8988T (cell line): Measurements from ENCODE around the gene PTPRD.

ENCODE experiments used
- DNase-seq: peaks from one replicate; pipeline ENCODE4 v3.0.0; 2011

PTPRD gene

DNA sequence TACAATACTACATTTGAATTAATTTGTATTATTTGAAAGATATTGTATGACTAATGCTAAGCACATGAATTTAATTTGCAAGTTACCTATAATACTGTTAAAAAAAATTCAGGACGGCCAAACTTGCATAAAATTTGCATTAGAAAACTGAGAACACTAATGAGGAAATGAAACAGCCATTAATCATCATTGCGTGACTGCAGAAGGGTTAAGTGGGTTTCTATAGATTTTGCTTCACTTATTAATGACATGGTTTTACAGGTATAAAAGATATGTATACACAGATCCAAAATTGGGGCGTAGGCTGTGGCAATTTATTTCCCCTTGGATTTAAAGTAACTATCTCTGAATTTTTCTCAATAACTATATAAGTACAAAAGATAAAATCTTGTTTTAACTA lies 882.6 kb downstream of the PTPRD start:
- DNase-seq: no peak

DNA sequence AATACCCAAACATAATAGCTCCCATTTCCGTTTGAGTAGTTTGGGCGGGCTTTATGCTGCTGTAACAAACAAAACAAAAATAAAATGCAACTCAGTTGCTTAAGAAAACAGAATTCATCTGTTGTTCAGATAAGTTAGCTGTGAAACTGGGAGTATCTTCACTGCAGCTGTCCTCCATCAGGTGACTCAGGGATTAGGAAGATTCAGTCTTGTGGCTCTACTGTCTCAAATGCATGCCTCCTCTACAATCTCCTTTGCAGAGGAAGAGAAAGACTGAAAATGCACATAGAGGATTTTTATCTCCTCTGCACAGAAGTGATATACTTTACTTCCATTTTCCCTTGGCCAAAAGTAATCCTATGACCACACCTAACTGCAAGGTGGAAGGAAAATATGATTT lies 883.7 kb downstream of the PTPRD start:
- DNase-seq: no peak

DNA sequence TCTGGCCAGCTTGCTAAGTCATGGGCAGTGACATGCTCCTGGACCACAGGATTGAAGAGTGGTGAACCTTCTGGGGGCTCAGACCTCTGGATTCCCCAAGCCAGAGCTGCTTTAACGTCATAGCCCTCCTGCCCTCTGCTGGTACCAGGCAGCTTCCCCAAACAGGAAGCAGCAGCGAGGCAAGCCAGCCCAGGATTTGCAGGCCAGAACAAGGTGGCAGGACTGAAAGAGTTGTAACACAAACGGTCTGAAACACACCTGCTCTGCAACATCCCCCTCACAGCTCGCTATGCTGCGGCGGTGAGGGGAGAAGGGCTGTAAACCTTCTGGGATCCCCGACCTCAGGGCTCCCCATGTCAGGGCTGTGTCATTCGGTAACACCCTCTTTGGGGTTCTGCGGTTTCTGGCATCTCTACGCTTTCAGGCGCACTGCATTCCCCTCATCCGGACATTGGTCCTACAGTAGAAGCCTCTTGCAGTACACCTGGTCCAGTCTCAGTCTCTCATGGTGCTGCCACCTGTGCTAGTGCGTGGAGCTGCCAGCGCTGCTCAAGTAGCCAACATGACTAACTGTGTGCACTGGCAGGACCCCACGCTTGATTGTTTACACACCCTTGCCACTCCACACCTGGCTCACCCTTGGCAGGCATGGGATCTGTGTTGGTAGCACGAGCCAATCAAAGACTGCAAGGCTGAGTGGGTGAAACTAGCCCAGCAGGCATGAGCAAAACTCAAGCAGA lies 893.3 kb downstream of the PTPRD start:
- no peak for DNase-seq

DNA sequence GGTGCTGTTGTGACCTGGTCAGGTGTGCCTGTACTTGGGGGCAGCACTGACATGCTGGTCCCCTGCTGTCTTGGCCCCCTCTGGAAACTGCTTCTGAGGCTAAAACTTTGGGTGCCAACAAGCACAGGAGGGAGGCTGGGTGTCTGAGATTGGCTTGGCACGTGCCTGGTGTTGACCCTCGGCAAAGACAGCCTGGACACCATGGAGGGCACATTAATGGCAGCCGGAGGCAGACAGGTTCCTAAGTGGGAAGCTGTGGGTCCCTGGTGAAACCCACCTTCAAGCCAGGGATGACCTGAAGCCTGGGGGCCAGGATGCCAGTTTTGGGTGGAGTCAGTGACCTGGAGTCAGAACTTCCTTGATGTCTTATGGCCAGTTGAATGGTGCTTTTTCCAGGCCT lies 894.1 kb downstream of the PTPRD start:
- no peak for DNase-seq

DNA sequence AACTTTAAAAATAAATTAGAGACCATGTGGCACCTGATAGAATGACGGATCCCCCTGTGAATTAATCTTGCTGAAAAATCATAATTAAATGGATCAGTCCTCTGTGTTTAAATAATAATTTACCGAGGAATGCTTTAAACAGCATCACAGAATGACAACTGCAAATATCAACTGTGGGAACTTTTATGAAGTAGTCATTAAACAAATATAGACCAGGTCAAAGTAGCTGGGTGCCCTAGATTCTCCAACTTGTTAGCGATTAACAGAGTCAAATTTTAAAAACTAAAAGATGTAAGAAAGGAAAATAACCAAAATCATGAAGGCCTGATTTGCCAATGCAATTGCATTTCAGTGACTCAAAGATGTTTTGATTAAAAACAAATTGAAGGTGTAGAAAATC lies 933.4 kb downstream of the PTPRD start:
- DNase-seq: no peak

DNA sequence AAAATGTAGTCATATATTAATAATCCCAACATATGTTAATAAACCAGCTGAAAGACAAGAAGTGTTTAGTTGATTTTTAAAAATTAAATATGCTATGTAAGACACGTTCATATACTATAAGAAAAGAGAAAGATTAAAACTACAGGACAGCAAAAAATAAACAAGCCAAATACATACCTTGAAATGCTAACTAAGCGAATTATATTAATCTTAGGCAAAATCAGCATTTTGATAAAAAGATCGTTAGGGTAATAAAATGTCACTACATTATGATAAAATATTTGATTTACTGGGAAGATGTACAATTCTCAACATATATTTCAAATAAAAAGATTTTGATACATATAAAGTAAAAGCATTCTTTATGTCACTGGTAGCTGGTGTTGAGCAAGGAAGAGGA lies 938.3 kb downstream of the PTPRD start:
- DNase-seq: no peak

DNA sequence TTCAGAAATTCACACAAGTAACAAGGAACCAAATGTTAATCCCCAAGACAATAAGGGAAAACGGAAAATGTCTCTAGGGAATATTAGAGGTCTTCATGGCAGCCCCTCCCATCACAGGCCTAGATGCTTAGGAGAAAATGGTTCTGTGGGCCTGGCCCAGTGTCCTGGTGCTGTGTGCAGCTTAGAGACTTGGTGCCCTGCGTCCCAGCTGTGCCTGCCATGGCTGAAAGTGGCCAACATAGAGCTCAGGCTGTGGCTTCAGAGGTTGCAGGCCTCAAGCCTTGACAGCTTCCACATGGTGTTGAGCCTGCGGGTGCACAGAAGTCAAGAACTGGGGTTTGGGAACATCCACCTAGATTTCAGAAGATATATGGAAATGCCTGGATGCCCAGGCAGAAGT lies 942.3 kb downstream of the PTPRD start:
- DNase-seq: no peak

DNA sequence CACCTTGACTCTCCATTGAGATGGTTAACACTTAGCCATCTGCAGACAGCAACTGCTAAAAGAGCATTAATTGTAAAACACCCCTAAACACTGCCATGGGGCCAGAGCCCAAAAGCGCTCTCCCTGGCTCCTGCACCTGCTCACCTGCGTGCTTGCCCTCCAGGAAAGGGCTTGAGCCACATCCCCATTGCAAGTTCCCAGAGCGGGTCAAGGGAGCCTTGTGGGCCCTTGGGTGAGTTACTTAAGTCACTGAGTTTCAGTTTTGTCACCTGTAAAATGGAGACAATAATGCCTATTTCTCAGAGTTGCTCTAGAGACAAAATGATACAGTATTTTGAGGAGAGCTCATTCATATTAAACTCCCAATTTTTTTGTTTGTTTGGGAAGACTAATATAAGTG lies 967.8 kb downstream of the PTPRD start:
- DNase-seq: no peak

DNA sequence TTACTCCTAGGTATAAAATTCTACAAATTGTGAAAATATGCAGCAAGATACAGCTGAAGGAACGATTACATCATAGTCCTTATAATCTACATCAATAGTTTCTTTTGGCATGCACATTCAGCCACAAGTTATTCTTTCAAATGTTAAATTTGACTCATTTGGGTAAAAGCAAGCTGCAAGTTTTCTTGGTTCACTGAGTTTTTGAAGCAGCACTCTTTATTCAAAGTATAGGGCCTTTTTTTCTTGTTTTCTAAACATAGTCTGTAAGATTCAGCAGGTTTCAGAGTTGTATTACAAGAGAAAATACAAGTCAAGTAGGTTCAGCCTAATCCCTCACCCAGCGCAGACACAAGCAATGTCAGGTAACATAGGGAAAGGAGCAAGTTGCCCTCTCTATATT lies 981.5 kb downstream of the PTPRD start:
- no peak for DNase-seq

DNA sequence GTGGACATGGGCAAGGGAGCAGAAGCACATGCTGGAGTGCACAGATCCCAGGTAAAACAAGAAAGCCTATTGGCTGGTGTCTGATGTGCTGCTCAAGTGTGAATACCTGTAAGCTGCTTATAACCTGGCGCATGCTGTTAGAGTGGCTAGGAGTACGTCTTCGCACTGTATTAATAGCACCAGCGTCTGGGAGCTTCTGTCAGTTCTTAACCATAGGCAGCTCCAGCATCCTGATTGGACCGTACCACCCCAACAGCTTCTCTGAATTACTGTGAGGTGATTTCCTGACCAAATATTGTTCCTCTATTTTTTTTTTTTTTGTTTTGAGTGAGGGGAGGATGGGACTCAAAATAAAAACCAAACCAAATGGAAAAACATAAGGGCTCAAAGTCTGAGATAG lies 987.6 kb downstream of the PTPRD start:
- DNase-seq: no peak

DNA sequence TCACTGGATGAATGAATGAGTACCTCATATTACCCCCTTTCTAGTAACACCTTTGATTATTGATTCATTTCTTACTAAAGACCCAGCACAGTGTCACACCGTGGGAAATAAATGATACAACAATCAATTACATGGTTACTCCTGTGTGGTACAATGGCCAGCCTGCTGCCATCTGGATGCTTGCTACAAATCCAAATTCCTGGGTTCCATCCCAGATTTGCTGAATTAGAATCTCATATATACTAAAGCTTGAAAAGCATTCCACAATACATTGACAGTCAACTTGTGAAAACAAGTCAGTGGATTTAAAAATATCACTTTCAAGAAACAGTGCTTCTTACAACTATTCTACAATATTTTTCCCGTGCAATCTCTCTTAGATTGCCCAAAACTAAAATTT lies 989.3 kb downstream of the PTPRD start:
- DNase-seq: no peak

DNA sequence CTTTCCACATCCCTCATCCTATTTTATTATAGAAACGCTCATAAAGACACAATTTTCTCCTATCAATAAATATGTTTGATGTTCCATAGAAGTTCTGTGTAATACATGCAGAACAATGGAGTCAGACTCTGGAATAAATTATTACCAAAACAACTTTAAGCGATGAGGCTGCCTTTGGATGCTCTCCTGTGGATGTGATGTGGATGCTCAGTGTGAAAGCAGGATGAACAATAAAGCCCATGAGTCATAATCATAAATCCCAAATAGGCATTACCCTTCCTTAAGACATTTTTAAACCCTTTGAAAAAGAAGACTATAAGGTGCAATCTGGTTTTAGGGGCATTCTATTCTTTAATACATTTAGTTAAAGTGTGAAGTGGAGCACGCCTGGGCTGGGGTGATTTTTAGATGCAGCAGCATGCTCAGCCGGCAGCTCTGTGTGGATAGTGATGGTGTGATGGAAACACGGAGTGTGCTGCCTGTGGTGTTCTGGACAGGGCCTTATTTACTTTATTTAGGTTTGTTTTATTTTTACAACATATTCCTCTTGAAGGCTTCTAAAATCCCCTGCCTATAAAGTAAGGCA lies 991.4 kb downstream of the PTPRD start:
- no peak for DNase-seq

DNA sequence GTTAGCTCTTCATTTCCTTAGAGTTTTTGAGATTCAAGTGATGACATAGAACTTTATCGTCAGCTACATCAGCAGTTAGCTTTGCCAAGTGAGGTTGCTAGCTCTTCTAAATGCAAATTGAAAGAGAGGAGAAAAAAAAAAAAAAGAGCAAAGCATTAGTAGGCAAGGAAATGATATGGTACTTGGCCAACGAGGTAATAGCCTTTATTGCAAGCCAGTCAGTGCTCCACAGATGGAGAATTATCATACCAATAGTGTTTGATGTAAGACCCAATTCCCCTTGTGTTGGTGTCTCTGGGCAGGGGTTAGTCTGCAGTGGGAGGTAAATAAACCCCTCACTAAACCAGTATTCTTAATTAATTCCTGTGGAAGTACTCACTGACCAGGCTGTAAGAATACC lies 992.1 kb downstream of the PTPRD start:
- DNase-seq: no peak

DNA sequence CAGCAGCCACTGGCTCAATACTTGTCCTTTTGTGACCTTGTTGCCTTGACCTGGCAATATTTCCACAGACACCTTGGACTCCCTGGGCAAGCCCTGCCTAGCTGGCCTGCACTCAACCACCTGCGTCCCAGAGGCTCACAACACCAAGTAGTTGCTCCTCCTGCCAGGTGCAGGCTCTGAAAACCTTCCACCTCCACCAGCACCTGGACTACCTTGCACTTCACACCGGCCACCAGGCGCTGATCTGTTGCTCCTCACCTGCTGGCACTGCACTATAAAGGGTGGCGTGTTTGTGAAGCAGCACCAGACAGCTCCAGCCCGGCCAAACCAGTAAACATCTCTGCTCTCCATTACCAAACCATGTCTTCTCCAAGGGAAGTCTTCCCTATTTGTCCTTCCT lies 997.7 kb downstream of the PTPRD start:
- DNase-seq: no peak

DNA sequence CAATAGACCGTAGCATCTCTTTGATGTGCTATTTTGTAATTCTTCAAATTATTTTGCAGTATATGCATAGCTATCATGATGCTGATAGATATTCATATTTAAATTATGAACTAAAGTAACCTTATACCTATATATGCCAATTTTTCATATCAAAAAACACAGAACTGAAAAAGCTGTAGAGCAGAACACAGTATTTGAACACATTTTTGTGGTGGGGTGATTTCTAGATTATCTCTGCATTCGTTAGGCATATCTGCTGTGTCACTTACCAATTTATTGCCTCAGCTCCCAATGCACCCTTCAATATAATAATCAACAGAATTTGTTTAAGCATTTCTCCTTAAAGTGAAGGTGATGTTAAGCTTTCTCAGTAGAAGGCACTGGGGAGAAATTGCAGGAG lies 998.2 kb downstream of the PTPRD start:
- DNase-seq: no peak

DNA sequence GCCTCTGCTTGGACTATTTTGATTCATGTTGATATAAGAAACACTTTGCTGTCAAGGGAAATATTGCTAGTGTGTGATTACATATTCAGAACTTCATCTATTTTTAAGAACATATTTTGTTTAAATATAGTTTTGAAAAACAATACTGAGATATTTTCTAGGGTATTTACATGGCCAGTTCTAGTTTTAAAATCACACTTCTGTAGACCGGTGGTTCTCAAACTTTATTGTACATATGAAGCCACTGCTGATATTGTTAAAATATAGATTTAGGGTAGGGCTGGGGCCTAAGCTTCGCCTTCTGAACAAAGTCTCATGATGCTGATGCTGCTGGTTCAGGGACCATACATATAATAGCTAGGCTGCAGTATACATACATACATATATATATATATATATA lies 1000.0 kb downstream of the PTPRD start:
- DNase-seq: no peak

DNA sequence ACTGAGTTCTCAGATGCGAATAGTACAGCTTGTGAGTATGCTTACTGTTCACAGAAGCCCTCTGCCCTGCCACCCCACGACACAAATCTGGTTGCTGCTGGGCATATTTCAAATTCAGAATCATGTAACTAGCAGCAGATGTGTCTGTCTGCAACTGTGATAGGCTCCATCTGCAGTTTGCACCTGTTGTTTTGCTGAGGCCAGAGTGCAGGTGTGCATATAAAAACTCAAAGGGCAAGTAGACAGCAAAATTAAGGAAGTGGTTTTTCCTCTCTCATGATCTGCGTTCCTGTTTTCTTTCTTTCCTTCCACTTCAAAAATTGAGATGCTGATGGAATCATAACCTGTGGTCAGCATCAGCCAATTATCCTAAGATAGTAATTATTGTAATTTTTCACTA lies 1000.5 kb downstream of the PTPRD start:
- no peak for DNase-seq

DNA sequence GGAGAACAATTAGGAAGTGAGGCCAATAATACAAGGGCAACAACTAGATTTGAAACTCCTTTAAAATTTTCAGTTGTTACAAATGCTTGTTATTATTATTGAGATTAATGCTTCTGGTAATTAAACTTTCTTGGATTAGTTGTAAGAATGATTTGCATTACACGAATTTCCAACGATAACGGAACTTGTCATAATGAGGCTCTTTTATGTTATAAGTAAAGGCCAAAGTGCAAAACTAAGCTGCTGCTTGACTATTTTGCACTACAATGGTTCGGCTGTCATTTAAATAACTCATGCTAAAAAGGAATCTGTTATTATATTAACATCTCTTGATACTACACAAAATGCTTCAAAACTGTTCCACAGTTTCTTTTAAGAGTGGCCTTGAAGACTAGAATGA lies 1007.1 kb downstream of the PTPRD start:
- no peak for DNase-seq

DNA sequence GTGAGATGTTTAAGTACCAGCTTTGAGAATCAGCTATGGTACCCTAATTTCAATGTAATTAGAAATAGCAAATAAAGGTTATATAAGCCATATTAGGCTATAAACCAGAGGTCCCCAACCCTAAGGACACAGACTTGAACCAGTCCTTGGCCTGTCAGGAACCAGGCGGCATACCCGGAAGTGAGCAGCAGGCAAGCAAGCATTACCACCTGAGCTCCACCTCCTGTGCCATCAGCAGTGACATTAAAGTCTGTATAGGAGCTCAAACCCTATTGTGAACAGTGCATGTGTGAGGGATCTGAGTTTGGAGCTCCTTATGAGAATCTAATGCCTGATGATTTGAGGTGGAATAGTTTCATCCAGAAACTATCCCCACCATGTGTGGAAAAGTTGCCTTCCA lies 1009.5 kb downstream of the PTPRD start:
- DNase-seq: no peak

DNA sequence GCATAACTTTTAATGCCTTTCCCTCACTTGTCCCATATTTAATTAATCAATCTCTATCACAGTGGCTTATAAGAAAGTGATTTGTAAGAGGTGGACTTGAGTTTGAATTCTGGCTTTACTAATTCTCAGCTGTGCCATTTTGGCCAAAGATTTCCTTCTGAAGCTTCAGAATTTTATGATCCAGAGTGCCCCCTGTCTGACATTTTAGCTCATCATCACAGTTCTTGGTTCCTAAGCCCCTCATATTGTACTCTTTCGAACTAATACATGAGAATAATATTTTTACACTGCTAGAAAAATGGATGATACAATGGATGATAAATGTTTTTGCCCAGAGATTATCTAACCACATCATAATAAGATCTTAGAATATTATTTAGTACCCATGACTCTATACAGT lies 1014.1 kb downstream of the PTPRD start:
- DNase-seq: no peak

DNA sequence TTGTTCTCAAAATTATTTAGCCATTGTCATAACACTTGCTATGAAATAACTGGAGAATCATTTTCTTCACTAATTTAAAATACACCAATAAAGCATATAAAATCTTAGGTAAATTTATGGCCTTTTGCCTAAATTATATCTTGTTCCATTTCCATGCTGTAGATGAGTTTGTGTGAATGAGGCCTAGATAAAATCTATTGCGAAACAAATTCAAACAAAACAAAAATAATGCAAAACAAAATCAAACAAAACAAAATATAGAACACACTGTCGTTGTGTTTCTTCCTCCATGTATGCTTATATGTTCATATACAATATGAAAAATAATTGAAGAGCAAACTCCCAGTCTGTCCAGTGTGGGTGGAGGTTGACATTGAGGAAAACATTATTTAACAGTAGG lies 1020.7 kb downstream of the PTPRD start:
- DNase-seq: no peak

DNA sequence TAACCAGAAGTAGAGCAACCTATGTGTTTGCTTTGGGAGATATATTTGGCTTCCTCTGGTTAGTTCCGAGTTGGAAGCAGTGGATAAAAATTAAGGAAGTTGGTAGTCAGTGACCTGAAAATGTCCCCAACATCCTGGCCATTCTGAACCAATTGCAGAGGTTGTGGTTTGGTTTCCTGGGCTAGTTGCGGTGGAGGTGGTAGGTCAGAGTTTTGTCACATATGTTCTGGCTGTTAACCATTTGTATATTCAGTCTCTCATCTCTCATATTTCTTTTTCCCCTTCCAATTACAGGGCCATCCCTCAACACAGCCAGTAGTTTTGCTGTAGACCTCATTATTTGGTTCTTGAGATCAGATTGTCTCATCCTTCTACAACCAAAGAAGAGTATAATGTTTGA lies 1026.9 kb downstream of the PTPRD start:
- DNase-seq: no peak

DNA sequence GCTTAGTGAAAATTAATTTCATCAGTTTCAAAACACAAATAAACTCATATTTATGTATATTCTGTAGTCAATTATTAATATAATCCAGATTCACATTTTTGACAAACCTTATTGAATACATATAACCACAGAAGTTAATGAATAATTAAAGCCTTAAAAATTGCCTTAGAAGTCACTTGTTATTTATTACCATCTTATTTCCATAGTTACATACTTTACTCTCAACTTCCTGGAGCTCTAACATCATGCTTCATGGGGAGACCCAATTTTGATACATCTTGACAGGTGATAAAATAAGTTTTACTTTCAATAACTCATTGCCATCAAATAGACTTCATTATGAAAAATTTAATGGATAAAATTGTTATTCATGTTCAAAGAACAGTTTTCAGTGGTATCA lies 1038.7 kb downstream of the PTPRD start:
- no peak for DNase-seq

DNA sequence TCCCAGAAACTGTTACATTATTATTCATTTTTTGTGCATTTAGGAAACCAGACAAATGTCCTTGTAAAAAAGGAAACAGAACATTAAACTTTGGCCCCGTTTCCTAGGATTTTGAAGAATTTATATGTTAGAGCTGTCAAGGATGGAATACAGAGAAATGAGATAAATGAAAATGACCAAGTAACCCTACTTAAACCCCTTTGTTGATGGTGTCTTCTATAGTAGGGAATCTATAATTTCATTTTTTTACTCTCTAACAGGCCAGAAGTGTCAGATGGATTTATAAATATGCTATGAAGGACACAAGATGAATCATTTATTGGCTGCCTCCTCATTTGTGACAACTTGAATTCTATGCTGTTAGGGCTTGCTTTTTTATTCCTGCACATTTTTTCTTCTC lies 1047.1 kb downstream of the PTPRD start:
- no peak for DNase-seq

DNA sequence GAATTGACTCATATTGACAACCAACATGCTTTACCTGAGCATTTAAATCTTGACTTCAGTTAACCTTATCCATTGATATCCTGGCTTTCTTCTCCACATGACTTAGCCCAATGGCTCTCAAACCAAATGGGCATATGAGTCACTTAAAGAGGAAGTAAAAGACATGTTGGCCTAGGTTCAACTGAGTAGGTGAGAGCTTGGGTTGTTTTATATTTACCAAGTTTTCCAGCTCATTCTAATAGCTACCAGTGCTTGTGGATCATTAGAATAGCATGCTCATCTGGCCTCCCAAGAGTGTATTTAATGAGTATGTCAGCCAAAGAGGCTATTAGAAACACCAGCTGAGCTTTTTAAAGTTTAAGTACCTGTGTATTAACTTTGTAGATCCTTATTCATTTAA lies 1049.0 kb downstream of the PTPRD start:
- no peak for DNase-seq
